Ishikawa (cell line): ENCODE results near the gene GRHPR.

Source experiments
- EGR1 ChIP-seq: IDR thresholded peaks from 2 replicates; pipeline ENCODE4 v1.6.1; 2012
- EP300 ChIP-seq: IDR thresholded peaks from 2 replicates; pipeline ENCODE4 v1.6.1; 2012; ENCODE audit warnings: borderline replicate concordance
- MAX ChIP-seq: IDR thresholded peaks from 2 replicates; pipeline ENCODE4 v1.6.1; 2012
- NFIC ChIP-seq: IDR thresholded peaks from 2 replicates; pipeline ENCODE4 v1.6.1; 2012
- RAD21 ChIP-seq: IDR thresholded peaks from 2 replicates; pipeline ENCODE4 v1.6.1; 2012; ENCODE audit warnings: low read depth
- REST ChIP-seq: IDR thresholded peaks from 2 replicates; pipeline ENCODE4 v1.6.1; 2012; ENCODE audit warnings: low read depth, mild to moderate bottlenecking
- TAF1 ChIP-seq: IDR thresholded peaks from 2 replicates; pipeline ENCODE4 v1.6.1; 2012; ENCODE audit warnings: low read depth, mild to moderate bottlenecking
- TCF12 ChIP-seq: IDR thresholded peaks from 2 replicates; pipeline ENCODE4 v1.6.1; 2012; ENCODE audit warnings: low read depth
- TEAD4 ChIP-seq: IDR thresholded peaks from 2 replicates; pipeline ENCODE4 v1.6.1; 2012
- USF1 ChIP-seq: IDR thresholded peaks from 2 replicates; pipeline ENCODE4 v1.6.1; 2012
- YY1 ChIP-seq: IDR thresholded peaks from 2 replicates; pipeline ENCODE4 v1.6.1; 2012; ENCODE audit warnings: low read depth

GRCh38 chr9:37406603-37407401 lies 15.7 kb upstream of the GRHPR start:
- no peak for TF ChIP-seq EP300
- TF ChIP-seq MAX: no peak
- TF ChIP-seq TEAD4: no peak
- TF ChIP-seq USF1: no peak
- no peak for TF ChIP-seq REST
- no peak for TF ChIP-seq TCF12
- TF ChIP-seq YY1: no peak
- no peak for TF ChIP-seq EGR1
- TF ChIP-seq RAD21: no peak
- TF ChIP-seq NFIC: no peak
- TF ChIP-seq TAF1: no peak
